Astrocyte of the spinal cord (primary cell): ENCODE results near the gene KIF4A.

Source experiments
- DNase-seq: peaks from one replicate; pipeline ENCODE4 v3.0.0; 2011; ENCODE audit warnings: low read depth, low spot score
- H3K4me3 ChIP-seq: 2 replicates; pipeline ENCODE4 v1.5.1; 2011; ENCODE audit warnings: low read depth, mild to moderate bottlenecking, low read length, moderate library complexity
- in situ Hi-C: cut with HindIII; loops from 2 replicates; pipeline ENCODE4 v1.10.0; 2017; ENCODE audit warnings: low sequenced_read_pairs
- TF ChIP-seq, protein P1 (sequence below): IDR thresholded peaks from 2 replicates; pipeline ENCODE4 v1.5.1; 2012; ENCODE audit warnings: low read depth, mild to moderate bottlenecking, low read length, inconsistent platforms

The KIF4A gene

DNA sequence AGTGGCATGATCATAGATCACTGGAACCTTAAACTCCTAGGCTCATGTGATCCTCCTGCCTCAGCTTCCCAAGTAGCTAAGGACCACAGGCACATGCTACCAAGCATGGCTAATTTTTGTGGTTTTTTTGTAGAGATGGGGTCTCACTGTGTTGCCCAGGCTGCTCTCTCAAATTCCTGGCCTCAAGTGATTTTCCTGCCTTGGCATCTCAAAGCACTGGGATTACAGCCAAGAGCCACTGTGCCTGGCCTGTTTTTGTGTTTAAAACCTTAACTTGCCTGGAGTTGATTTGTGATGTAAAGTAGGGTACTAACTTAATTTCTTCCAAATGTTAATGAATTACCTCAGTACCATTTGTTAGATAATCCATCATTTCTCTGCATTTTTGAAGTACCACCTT lies 177.1 kb downstream of the KIF4A start:
- in situ Hi-C loops, result no loop called here
- DNase-seq, result no peak
- no peak overlapping the region for H3K4me3 ChIP-seq
- TF ChIP-seq, protein P1, sequence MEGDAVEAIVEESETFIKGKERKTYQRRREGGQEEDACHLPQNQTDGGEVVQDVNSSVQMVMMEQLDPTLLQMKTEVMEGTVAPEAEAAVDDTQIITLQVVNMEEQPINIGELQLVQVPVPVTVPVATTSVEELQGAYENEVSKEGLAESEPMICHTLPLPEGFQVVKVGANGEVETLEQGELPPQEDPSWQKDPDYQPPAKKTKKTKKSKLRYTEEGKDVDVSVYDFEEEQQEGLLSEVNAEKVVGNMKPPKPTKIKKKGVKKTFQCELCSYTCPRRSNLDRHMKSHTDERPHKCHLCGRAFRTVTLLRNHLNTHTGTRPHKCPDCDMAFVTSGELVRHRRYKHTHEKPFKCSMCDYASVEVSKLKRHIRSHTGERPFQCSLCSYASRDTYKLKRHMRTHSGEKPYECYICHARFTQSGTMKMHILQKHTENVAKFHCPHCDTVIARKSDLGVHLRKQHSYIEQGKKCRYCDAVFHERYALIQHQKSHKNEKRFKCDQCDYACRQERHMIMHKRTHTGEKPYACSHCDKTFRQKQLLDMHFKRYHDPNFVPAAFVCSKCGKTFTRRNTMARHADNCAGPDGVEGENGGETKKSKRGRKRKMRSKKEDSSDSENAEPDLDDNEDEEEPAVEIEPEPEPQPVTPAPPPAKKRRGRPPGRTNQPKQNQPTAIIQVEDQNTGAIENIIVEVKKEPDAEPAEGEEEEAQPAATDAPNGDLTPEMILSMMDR, result no peak

DNA sequence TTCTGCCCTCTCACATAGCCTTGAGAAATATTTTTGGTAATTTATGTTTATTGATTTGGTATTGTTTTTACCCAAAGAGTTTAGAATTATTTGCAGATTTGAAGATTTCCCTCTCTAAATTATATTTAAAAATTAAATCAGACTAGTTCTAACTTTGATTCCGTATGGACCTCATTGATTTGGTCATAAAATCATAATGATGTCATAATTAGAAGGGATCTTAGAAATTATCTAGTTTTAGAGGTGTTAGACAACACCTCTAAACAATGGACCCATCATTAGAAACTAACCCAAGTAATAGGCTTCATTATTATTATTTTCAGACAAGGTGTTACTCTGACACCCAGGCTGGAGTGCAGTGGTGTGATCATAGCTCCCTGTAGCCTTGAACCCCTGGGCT lies 178.8 kb downstream of the KIF4A start:
- no peak overlapping the region for H3K4me3 ChIP-seq
- TF ChIP-seq, protein P1, result no peak
- DNase-seq, result no peak
- in situ Hi-C loops, result no loop called here
